ENCODE measurements around the gene FGD2. TPM values are rescaled to one million over a fixed set of nuclear protein-coding genes. Genes with fewer than 3 reads are reported as not detected.
"Not testable (repeated sequence)": the region's sequence is repeated elsewhere in the genome, so short reads cannot be mapped to it uniquely, and the experiment has no call there.

The FGD2 gene
- total RNA-seq, 3 donors from 2014 or later, result 0.87 to 1.5 (median 1.1) TPM

DNA sequence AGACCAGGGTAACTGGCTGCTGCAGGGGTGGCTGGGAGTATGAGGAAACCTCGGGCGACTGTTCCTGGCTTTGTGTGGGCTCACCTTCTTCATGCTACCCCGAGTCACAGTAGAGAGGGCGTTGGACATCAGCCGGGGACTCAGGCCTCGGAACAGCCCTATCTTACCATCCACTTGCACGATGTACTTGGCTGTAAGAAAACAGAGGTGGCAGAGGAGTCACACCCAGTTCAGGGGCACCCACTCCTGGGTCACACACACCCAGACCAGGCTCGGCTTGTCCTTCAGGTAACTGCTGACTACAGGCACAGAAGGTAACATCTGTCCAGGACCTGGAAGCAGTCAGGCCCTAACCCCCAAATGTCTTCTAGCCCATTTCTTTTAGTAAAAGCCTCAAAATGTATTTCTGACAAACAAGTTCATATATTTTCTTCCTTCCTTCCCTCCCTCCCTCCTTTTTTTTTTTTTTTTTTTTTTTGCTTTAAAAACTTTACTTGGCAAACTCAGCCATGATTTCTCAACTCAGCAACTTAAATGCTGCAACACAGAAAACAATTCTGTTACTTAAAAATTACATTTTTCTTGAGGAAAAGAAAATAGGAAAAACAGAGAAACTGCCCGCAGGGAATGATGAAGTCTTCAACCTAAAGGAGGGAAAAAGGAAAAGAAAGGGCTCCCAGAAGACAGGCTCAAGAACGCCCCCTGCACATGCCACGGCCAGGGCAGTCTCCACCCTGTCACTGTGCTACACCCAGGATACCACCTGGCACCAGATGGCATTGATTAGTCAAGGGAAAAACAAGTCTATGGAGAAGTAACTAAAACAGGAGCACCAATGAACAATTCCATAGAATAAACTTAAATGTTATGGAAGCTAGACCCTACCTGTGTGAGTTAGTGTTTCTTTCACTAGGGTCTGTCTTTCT lies 26.8 kb upstream of the FGD2 start:
- no peaks in the 10 kb centered on the region for H3K9me3 Mint-ChIP-seq
- DNase-seq, result no peak
- H3K36me3 Mint-ChIP-seq (ENCODE audit: insufficient read depth), result peaks cover 26% of the 10 kb centered on the region
- no peaks in the 10 kb centered on the region for H3K27me3 Mint-ChIP-seq (ENCODE audit: low read depth)
- peaks cover 30% of the 10 kb centered on the region for H3K4me1 Mint-ChIP-seq (ENCODE audit: low read depth)
- no peak overlapping the region for H3K4me3 Mint-ChIP-seq
- no peak for ATAC-seq

DNA sequence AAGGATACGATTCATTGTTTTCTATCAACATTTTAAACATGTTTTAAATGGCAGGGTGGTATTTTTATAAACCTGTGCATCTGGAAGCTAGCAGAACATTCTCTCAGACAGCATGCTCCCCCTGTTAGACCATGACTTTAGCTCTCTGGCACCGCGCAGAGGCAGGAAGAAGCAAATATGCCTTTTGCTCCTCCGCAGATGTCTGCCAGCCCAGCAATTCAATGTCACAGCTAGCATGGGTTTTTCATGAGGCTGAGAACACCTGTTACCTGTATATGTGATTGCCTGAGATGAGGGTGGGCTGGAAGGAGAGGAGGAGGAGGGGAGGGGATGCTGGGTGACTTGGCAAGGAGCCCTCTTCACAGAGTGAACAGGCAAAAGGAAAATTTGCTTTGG lies 26.1 kb upstream of the FGD2 start:
- Mint-ChIP-seq H3K27me3 (ENCODE audit: low read depth) (no peaks in the 10 kb centered on the region), H3K4me3 (no peak overlapping the region), H3K36me3 (ENCODE audit: insufficient read depth) (peaks cover 26% of the 10 kb centered on the region), H3K9me3 (no peaks in the 10 kb centered on the region), H3K4me1 (ENCODE audit: low read depth) (peaks cover 30% of the 10 kb centered on the region)
- DNase-seq, result no peak
- ATAC-seq, result peak in 1 of 2 donors; percentile 65

DNA sequence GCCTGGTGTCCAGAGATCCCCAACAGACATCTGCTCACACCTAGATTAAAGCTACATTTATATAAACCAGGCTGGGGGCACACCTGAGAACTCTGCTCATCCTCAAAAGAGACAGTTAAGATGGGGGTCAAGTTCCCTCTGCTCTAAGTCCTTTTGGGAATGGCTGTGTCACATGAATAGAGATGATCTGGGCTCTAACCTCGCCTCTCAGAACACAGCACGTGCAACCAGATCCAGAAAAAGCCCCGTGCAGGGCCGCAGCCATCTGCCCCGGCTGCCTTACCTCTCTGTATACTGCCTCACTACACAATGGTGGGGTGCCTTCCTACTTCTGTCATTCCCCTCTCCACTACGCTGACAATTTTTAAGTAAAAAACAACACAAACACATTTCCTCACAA lies 25.3 kb upstream of the FGD2 start:
- ATAC-seq, result no peak
- H3K27me3 Mint-ChIP-seq (ENCODE audit: low read depth), result no peaks in the 10 kb centered on the region
- no peak for DNase-seq
- no peaks in the 10 kb centered on the region for H3K9me3 Mint-ChIP-seq
- peaks cover 23% of the 10 kb centered on the region for H3K36me3 Mint-ChIP-seq (ENCODE audit: insufficient read depth)
- H3K4me1 Mint-ChIP-seq (ENCODE audit: low read depth), result peaks cover 30% of the 10 kb centered on the region
- no peak overlapping the region for H3K4me3 Mint-ChIP-seq

DNA sequence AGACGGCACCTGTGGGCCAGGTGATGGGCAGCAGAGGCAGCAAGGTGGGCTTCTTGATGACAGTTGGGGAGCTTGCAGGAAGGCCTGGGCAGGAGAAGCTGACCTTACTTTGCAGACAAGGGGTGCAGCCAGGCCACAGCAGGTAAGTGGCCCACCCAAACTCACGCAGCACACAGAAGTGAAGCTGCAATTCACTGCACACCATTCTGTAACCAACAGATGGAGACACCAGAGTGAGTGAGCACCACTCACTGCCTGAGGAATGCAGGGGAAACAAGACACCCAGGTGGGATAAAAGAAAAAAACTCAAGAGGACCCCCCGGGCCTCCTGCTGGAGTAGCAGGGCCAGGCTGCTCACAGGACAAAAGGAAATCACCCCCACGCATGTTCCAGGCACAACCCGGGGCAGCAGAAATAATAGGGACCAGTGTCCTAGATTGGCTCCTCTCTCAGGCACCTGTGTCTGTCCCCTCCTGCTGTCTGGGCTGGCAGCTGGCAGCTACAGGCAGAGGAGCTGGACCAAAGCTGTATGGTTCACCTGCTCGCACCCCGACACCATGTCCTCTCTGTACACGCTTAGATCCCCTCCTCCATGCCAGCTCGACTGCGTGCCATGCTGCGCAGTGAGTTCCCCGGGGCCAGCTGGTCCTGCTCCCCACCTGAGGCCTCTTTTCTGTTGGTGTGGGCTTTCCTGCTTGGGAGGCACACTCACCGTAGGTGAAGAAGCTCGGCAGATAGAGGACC lies 24.4 kb upstream of the FGD2 start:
- DNase-seq, result no peak
- Mint-ChIP-seq H3K4me3 (no peak overlapping the region), H3K27me3 (ENCODE audit: low read depth) (no peaks in the 10 kb centered on the region), H3K9me3 (no peaks in the 10 kb centered on the region), H3K4me1 (ENCODE audit: low read depth) (peaks cover 30% of the 10 kb centered on the region), H3K36me3 (ENCODE audit: insufficient read depth) (peaks cover 21% of the 10 kb centered on the region)
- ATAC-seq, result no peak

DNA sequence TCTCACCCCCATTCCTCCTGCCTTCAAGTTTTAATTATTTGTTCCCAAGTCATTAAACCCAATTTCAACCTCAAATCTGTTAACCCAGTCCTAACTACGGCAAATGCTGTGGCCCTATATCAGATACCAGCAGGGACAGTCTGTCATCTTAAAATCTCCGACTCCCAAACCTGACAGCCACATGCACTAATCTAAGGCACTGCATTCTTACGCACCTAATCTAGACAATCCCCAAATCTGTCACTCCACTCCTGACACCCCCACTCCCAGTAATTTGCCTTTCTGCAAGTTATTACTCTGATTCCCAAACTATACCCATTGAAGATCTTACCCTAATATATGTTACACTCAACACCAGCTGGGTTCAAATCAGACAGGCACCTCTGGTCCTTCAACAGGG lies 21.9 kb upstream of the FGD2 start:
- peaks cover 40% of the 10 kb centered on the region for H3K4me1 Mint-ChIP-seq (ENCODE audit: low read depth)
- no peaks in the 10 kb centered on the region for H3K27me3 Mint-ChIP-seq (ENCODE audit: low read depth)
- no peaks in the 10 kb centered on the region for H3K9me3 Mint-ChIP-seq
- no peak for DNase-seq
- H3K36me3 Mint-ChIP-seq (ENCODE audit: insufficient read depth), result peaks cover 12% of the 10 kb centered on the region
- ATAC-seq, result no peak
- no peak overlapping the region for H3K4me3 Mint-ChIP-seq

DNA sequence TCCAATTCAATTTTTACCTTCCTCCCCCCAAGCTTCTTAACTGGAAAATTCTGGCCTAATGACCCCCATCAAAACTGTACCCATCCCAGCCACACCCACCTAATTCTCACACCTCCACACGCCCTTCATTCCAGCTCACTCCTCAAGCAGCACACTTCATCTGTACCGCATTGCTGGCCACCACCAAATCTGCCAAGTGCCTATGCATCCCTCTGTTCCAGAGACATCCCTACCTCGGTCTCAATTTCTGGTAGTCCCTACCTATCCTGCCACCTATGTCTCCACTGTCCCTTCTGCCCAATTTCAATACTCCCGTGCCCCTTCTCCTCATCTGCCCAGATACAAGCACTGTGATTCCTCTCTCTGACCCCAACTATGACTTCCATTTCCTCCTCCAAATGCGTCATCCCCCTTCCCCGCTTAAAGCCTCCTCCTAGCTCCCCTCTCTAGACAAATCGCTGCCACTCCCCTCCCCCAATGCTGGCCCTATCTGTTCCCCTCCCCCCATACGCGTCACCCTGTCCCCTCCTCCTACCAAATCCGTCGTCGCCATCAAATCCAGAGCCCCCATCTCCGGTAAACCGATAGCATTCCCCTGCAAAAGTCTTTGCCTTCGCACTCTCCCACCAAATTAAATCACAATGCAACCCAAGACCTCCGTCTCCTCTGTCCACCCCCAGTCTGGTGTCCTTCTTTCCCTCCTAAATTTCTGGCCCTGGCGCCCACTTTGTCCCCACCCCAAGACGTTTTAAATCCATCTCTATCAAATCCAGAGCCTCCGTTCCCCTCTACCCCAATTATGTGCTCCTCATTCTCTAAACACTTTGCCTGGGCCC lies 20.7 kb upstream of the FGD2 start:
- Mint-ChIP-seq H3K4me1 (ENCODE audit: low read depth) (peaks cover 33% of the 10 kb centered on the region), H3K27me3 (ENCODE audit: low read depth) (no peaks in the 10 kb centered on the region), H3K4me3 (no peak overlapping the region), H3K36me3 (ENCODE audit: insufficient read depth) (peaks cover 8% of the 10 kb centered on the region), H3K9me3 (no peaks in the 10 kb centered on the region)
- DNase-seq, result peak; percentile 55
- peak; percentile 16 for ATAC-seq

DNA sequence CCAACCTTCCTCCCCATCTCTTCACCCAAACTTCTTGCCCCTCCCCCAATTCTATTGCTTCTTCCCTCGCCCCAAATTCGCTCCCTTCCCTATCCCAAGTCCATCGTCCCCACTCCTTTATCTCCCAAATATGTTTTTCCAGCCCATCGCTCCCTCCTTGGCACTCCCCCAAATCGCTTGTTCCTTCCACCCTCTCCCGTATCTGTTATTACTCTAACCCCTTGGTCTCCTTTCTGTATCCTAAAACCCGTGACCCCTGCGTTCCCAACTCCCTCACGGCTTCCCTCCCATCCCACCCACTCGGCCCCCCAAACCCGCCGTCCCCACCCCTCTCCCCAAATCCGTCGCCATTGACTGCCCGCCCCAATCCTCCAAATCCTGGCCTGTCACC lies 20.0 kb upstream of the FGD2 start:
- H3K27me3 Mint-ChIP-seq (ENCODE audit: low read depth), result no peaks in the 10 kb centered on the region
- no peaks in the 10 kb centered on the region for H3K9me3 Mint-ChIP-seq
- ATAC-seq, result no peak
- no peak for DNase-seq
- H3K4me1 Mint-ChIP-seq (ENCODE audit: low read depth), result peaks cover 30% of the 10 kb centered on the region
- H3K36me3 Mint-ChIP-seq (ENCODE audit: insufficient read depth), result peaks cover 6% of the 10 kb centered on the region
- no peak overlapping the region for H3K4me3 Mint-ChIP-seq

DNA sequence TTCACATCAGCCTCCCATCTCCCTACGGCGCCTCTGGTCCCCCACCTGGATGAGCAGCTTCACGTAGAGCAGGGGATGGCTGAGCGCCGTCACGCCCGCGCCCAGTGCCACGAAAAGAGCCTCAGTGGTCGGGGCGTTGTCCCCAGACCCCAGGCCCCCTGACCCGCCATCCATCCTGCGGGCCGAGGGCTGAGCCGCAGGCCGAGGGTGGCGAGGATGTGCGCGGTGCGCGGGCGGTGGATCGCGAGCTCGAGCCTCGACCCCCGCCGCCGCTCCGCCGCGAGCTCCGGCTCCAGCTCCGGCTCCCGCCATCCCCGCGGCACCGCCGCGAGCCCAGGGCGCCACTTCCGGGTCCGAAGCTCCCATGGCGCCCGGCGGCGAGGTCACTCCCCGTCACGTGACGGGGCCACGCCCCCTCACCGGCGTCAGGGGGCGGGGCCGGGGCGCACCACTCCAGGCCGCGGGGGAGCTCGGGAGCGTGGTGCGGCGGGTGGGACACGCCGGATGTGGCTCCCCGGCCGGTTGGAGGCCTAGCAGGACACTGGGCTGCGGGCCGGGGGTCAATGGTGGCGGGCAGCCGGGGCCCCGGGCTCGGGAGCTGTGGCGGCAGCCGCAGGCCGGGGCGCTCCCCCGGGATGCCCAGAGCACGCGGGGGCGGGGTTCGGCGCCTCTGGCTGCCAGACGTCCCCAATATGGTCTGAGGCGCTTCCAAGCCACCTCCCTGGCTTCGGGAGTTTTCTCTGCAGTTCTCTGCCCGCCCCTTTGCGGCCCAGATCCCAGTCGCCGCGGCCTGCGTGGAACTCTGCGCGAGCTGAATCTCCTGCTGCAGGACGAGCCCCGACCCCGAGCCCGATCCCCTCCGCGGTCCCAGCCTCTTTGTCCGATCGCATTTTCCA lies 19.4 kb upstream of the FGD2 start, which contains the start of gene MTCH1:
Gene MTCH1 (minus strand): TSS at position 389 of the 896 bp plus-strand sequence. CDS start 23 bp downstream, at position 366.
- ATAC-seq (peak; percentile 91 to 92), DNase-seq (peak; percentile 82)
- Mint-ChIP-seq H3K9me3 (no peaks in the 10 kb centered on the region), H3K36me3 (ENCODE audit: insufficient read depth) (peaks cover 3% of the 10 kb centered on the region), H3K27me3 (ENCODE audit: low read depth) (no peaks in the 10 kb centered on the region), H3K4me3 (peak within 1 kb of the TSS; percentile 98), H3K4me1 (ENCODE audit: low read depth) (peaks cover 25% of the 10 kb centered on the region)

DNA sequence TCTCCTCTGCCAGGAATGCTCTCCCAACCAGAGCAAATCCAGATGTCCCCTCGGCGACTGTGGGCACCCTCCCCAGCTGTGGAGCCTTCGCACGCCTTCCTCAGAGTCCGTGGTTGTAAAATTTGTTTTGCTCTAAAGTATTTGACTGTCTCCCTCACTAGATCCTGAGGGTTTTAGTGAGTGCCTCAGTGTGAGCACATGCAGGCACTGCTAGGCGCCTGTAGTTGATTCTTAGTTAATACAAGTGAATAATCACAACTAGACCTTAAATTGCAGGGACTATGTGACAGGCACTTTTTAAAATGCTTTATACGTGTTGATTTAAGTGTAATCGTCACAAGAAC lies 18.8 kb upstream of the FGD2 start:
- no peaks in the 10 kb centered on the region for H3K27me3 Mint-ChIP-seq (ENCODE audit: low read depth)
- peaks cover 19% of the 10 kb centered on the region for H3K4me1 Mint-ChIP-seq (ENCODE audit: low read depth)
- ATAC-seq (peak; percentile 5 to 11), DNase-seq (no peak)
- H3K36me3 Mint-ChIP-seq (ENCODE audit: insufficient read depth), result peaks cover 3% of the 10 kb centered on the region
- H3K4me3 Mint-ChIP-seq, result peak overlapping the region; percentile 98
- H3K9me3 Mint-ChIP-seq, result no peaks in the 10 kb centered on the region

DNA sequence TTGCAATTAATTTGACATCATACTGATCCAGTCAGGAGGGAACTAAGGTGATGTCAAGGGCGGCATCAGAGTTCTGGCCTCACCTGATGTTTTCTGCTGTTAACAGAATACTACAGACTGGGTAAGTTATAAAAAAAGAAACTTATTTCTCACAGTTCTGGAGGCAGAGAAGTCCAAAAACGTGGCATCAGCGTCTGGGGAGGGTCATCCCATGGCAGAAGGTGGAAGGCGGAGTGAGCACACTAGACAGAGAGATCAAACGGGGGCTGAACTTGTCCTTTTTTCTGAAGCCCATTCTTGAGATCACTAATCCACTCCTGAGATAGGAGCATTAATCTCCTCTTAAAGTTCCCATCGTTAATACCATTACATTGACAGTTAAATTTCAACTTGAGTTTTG lies 16.2 kb upstream of the FGD2 start:
- ATAC-seq, result no peak
- H3K9me3 Mint-ChIP-seq, result no peaks in the 10 kb centered on the region
- H3K4me1 Mint-ChIP-seq (ENCODE audit: low read depth), result peaks cover 10% of the 10 kb centered on the region
- H3K4me3 Mint-ChIP-seq, result no peak overlapping the region
- no peak for DNase-seq
- H3K36me3 Mint-ChIP-seq (ENCODE audit: insufficient read depth), result no peaks in the 10 kb centered on the region
- peaks cover 5% of the 10 kb centered on the region for H3K27me3 Mint-ChIP-seq (ENCODE audit: low read depth)

DNA sequence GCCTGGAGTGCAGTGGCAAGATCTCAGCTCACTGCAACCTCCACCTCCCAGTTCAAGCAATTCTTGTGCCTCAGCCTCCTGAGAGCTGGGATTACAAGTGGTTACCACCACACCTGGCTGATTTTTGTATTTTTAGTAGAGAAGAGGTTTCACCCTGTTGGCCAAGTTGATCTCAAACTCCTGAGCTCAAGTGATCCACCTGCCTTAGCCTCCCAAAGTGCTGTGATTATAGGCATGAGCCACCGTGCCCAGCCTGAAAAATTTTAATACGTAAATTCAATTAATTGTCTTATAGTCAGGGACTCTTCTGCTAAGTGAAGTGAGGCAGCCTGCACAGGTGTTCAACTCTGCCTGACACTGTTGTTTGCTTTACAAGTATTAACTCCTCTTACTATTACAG lies 15.1 kb upstream of the FGD2 start:
- DNase-seq; H3K4me3 Mint-ChIP-seq; H3K9me3 Mint-ChIP-seq; ATAC-seq; H3K36me3 Mint-ChIP-seq (ENCODE audit: insufficient read depth); H3K27me3 Mint-ChIP-seq (ENCODE audit: low read depth): not testable (repeated sequence)
- peaks cover 10% of the 10 kb centered on the region for H3K4me1 Mint-ChIP-seq (ENCODE audit: low read depth)

DNA sequence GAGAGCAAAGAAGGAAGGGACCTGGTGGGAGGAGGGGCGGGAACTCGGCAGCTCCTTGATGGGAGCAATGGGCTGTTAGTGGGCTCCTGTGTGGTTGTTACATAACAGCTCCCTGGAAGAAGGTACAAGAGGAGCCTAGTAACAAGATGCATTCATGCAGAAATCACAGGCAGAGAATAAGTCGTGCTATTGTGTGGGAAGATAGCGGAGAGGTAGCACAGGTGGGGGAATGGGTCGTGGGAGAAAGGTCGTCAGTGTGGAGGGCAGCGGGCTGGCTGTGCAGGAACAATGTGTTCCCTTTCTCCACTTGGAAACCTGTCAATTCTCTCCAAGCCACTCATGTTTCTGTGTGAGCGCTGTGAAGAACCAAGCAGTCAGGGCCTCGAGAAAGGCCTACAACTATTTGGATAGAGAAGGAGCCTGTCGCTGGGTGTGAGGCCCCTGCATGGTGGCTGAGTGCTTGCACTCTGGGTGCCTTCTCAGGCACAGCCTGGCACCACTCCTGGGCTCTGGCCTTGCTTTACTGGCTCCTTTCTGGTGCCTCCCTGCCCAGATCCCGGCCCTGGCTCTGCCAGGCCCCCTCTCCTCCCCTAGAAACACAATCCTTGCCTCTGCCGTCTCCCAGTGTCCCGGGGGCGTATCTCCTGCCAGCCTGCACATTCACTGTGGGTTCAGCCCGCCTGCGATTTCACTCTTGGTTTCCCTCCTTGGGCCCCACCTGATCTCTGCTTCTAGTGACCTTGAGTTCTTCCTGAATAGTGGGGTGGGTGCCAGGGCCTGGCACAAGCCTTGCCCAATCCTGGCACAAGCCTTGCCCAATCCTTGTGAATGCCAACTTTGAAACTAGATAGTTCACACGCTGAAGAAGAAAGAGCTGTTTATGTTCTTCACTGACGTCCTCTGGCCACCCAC lies 7.4 kb upstream of the FGD2 start:
- no peaks in the 10 kb centered on the region for H3K9me3 Mint-ChIP-seq
- H3K36me3 Mint-ChIP-seq (ENCODE audit: insufficient read depth), result no peaks in the 10 kb centered on the region
- no peak overlapping the region for H3K4me3 Mint-ChIP-seq
- peaks cover 3% of the 10 kb centered on the region for H3K27me3 Mint-ChIP-seq (ENCODE audit: low read depth)
- no peak for ATAC-seq
- H3K4me1 Mint-ChIP-seq (ENCODE audit: low read depth), result no peaks in the 10 kb centered on the region
- no peak for DNase-seq

DNA sequence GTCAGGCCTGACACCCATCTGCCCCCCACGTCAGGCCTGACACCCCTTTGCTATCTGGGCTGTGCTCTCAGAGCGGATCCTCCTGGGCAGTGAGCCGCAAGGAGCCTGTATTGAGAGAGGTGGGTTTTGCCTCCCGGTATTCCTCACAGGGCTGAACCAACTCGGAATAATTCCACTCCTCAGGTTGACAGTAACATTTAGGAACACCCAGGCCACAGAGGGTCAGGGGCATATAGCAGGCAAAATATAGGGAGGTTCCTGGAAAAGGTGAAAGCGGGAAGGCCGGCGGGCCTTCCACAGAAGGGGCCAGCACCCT lies 6.8 kb upstream of the FGD2 start:
- no peak for DNase-seq

More for the DNA sequence above, 6.8 kb upstream of the FGD2 start:
- ATAC-seq, result no peak
- Mint-ChIP-seq H3K27me3 (ENCODE audit: low read depth) (no peaks in the 10 kb centered on the region), H3K36me3 (ENCODE audit: insufficient read depth) (no peaks in the 10 kb centered on the region), H3K4me1 (ENCODE audit: low read depth) (no peaks in the 10 kb centered on the region), H3K9me3 (no peaks in the 10 kb centered on the region), H3K4me3 (no peak overlapping the region)

Measured in activated T-cell treated with anti-CD3 and anti-CD28 coated beads, Interleukin-2, amount 50 U/mL, for 4 hours (primary cell).